ENCODE results near the gene CACNB4. TPM values are rescaled to one million over a fixed set of nuclear protein-coding genes. Genes with fewer than 3 reads are reported as not detected.

CACNB4 gene
- total RNA-seq, 1 donor: 4.3 TPM

DNA sequence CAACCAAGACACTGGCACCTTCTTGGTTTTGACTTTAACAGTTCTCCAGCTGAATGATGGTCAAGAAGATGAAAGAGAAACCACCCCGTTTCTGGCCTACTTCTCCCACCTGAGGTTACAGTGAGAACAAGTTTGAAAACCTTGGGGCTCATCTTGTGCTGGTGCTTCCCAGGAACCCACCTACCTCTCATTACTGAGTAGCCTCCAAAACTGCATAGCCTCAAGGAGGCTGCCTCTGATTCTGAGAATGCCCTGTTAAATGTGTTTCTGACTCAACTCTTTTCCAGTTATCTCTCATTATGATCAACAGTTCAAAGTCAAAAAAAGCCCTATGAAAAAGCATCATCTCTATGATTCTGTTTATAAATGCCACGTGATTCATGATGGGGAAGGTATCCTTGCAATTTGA is 121.9 kb downstream of the CACNB4 start:
- no peak for DNase-seq (ENCODE audit: insufficient read length, low spot score, missing footprints)

DNA sequence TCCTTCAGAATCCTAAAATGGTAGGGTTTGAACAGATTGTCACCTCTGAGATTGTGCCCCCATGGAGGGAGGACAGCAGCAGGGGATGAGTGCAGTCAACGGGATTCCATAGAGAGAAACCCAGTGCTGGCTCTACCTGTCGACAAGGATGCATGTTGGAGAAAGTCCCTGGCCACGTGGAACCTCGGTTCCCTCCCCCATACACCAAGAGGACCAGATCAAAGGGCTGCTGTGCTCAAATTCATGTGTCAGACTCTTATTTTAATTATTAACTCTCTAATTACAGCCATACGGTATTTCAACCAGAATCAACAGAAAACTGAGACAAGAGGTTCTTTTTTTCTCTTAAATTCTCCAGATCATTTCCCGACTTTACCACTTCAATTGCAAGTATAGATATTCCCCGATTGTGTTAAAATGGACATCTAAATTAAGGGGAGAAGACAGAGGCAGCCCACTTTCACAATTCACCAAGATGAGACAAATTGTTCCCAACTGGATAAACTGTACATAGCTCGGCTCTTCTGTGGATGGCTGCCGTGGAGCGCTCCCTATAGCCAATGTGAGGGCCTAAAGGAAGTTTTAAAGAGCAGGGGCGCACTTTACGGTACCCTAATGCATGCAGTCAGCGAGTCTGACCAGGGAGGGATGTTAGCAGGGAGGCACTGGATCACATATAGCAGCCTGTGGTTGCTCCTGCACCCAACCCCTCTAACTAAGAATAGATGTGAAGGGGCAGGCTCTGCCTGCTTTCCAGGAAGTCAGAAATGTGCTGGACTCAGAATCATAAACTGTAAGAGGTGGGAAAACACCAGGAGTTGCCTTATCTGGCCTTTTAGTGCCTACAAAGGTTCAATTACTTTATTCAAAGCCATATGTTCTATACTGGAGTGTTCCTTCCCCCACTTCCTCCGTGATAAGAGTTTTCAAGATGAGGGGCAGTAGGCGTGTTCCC is 123.1 kb downstream of the CACNB4 start:
- H3K36me3 ChIP-seq (ENCODE audit: insufficient read depth, low read length): no peaks in the 10 kb centered on the region
- H3K27me3 ChIP-seq (ENCODE audit: insufficient read depth, low read length): peaks cover 5% of the 10 kb centered on the region
- no peaks in the 10 kb centered on the region for H3K79me2 ChIP-seq (ENCODE audit: insufficient read depth, low read length)
- no peaks in the 10 kb centered on the region for H3K4me1 ChIP-seq (ENCODE audit: insufficient read depth, low read length)
- no peak overlapping the region for H3K27ac ChIP-seq (ENCODE audit: low read depth, low read length)
- H4K20me1 ChIP-seq (ENCODE audit: insufficient read depth, low read length): no peaks in the 10 kb centered on the region
- TF ChIP-seq, protein P1, sequence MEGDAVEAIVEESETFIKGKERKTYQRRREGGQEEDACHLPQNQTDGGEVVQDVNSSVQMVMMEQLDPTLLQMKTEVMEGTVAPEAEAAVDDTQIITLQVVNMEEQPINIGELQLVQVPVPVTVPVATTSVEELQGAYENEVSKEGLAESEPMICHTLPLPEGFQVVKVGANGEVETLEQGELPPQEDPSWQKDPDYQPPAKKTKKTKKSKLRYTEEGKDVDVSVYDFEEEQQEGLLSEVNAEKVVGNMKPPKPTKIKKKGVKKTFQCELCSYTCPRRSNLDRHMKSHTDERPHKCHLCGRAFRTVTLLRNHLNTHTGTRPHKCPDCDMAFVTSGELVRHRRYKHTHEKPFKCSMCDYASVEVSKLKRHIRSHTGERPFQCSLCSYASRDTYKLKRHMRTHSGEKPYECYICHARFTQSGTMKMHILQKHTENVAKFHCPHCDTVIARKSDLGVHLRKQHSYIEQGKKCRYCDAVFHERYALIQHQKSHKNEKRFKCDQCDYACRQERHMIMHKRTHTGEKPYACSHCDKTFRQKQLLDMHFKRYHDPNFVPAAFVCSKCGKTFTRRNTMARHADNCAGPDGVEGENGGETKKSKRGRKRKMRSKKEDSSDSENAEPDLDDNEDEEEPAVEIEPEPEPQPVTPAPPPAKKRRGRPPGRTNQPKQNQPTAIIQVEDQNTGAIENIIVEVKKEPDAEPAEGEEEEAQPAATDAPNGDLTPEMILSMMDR (IDR thresholded peaks at IDR 0.05; ENCODE audit: extremely low read depth, low read depth, low read length): no peak
- H3K4me3 ChIP-seq (ENCODE audit: insufficient read depth, low read length): no peak overlapping the region
- no peaks in the 10 kb centered on the region for H3K9me3 ChIP-seq (ENCODE audit: low read depth, low read length)
- no peak for DNase-seq (ENCODE audit: insufficient read length, low spot score, missing footprints)
- H3K4me2 ChIP-seq (ENCODE audit: insufficient read depth, low read length): no peak overlapping the region
- no peak overlapping the region for H2AFZ ChIP-seq (ENCODE audit: low read length)

More for the DNA sequence above, 121.9 kb downstream of the CACNB4 start:
- Histone ChIP-seq H3K79me2 (ENCODE audit: insufficient read depth, low read length) (no peaks in the 10 kb centered on the region), H3K4me2 (ENCODE audit: insufficient read depth, low read length) (no peak overlapping the region), H3K4me1 (ENCODE audit: insufficient read depth, low read length) (no peaks in the 10 kb centered on the region), H2AFZ (ENCODE audit: low read length) (no peak overlapping the region), H3K27me3 (ENCODE audit: insufficient read depth, low read length) (peaks cover 5% of the 10 kb centered on the region), H3K9me3 (ENCODE audit: low read depth, low read length) (no peaks in the 10 kb centered on the region), H3K36me3 (ENCODE audit: insufficient read depth, low read length) (no peaks in the 10 kb centered on the region), H3K27ac (ENCODE audit: low read depth, low read length) (no peak overlapping the region), H4K20me1 (ENCODE audit: insufficient read depth, low read length) (no peaks in the 10 kb centered on the region), H3K4me3 (ENCODE audit: insufficient read depth, low read length) (no peak overlapping the region)
- TF ChIP-seq, protein P1 (IDR thresholded peaks at IDR 0.05; ENCODE audit: extremely low read depth, low read depth, low read length): no peak

DNA sequence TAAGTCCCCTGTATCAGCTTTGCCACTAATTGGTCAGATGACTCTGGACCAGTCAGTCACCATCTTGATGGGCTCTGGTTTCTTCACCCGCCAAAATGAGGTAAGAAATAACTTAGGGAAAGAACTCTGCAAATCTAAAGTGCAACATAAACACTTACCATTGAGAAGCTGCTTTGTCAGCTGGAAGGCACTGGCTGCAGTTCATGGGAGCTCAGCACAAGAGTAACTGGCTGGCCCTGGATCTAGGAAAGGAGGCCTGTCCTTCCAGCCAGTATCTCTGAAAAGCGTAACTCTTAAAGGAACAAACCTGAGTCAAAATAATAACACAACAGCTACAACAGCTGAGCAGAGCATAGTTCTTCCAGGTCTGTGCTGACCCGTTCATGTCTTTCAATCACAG is 123.9 kb downstream of the CACNB4 start:
- no peaks in the 10 kb centered on the region for H3K9me3 ChIP-seq (ENCODE audit: low read depth, low read length)
- H3K27ac ChIP-seq (ENCODE audit: low read depth, low read length): no peak overlapping the region

DNA sequence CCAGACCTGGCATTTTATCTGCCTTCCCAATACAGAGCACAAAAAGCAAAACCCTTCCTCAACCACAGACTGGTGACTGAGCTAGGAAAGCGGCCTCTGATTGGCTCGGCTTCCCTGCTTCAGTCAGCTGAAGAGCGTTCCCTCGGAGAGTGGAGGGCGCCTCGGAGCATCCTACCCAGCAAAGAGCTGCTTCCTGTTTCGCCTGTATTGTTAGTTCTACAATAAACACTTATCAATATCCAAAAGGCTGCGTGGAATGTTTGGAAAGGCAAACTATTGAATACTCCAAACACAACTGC is 125.0 kb downstream of the CACNB4 start:
- DNase-seq (ENCODE audit: insufficient read length, low spot score, missing footprints): no peak
- Histone ChIP-seq H3K79me2 (ENCODE audit: insufficient read depth, low read length) (no peaks in the 10 kb centered on the region), H3K36me3 (ENCODE audit: insufficient read depth, low read length) (no peaks in the 10 kb centered on the region), H3K9me3 (ENCODE audit: low read depth, low read length) (no peaks in the 10 kb centered on the region), H3K4me2 (ENCODE audit: insufficient read depth, low read length) (no peak overlapping the region), H2AFZ (ENCODE audit: low read length) (no peak overlapping the region), H3K27me3 (ENCODE audit: insufficient read depth, low read length) (peaks cover 5% of the 10 kb centered on the region), H4K20me1 (ENCODE audit: insufficient read depth, low read length) (no peaks in the 10 kb centered on the region), H3K27ac (ENCODE audit: low read depth, low read length) (no peak overlapping the region), H3K4me3 (ENCODE audit: insufficient read depth, low read length) (no peak overlapping the region), H3K4me1 (ENCODE audit: insufficient read depth, low read length) (no peaks in the 10 kb centered on the region)
- TF ChIP-seq, protein P1 (IDR thresholded peaks at IDR 0.05; ENCODE audit: extremely low read depth, low read depth, low read length): no peak

More for the DNA sequence above, 123.9 kb downstream of the CACNB4 start:
- Histone ChIP-seq H3K4me1 (ENCODE audit: insufficient read depth, low read length) (no peaks in the 10 kb centered on the region), H3K4me2 (ENCODE audit: insufficient read depth, low read length) (no peak overlapping the region), H4K20me1 (ENCODE audit: insufficient read depth, low read length) (no peaks in the 10 kb centered on the region), H3K36me3 (ENCODE audit: insufficient read depth, low read length) (no peaks in the 10 kb centered on the region), H3K4me3 (ENCODE audit: insufficient read depth, low read length) (no peak overlapping the region), H3K79me2 (ENCODE audit: insufficient read depth, low read length) (no peaks in the 10 kb centered on the region), H3K27me3 (ENCODE audit: insufficient read depth, low read length) (peaks cover 5% of the 10 kb centered on the region), H2AFZ (ENCODE audit: low read length) (no peak overlapping the region)
- no peak for DNase-seq (ENCODE audit: insufficient read length, low spot score, missing footprints)
- TF ChIP-seq, protein P1 (IDR thresholded peaks at IDR 0.05; ENCODE audit: extremely low read depth, low read depth, low read length): no peak
